IPS-15b (cell line): ENCODE data around the gene UGT1A9.
"Not testable (repeated sequence)": the region's sequence is repeated elsewhere in the genome, so short reads cannot be mapped to it uniquely, and the experiment has no call there.

Experiments
- H3K27me3 ChIP-seq: one replicate; pipeline ENCODE4 v1.6.1; 2013; ENCODE audit warnings: low read length; ENCODE audit not compliant: control insufficient read depth, insufficient read depth
- H3K36me3 ChIP-seq: one replicate; pipeline ENCODE4 v1.6.1; 2013; ENCODE audit warnings: low read length; ENCODE audit not compliant: control insufficient read depth, insufficient read depth
- H3K4me1 ChIP-seq: one replicate; pipeline ENCODE4 v1.6.1; 2013; ENCODE audit warnings: mild to moderate bottlenecking, low read length; ENCODE audit not compliant: control insufficient read depth, insufficient read depth
- H3K4me3 ChIP-seq: one replicate; pipeline ENCODE4 v1.5.1; 2013; ENCODE audit warnings: low read depth, low read length
- H3K9ac ChIP-seq: one replicate; pipeline ENCODE4 v1.6.1; 2013; ENCODE audit warnings: low read depth, mild to moderate bottlenecking, low read length
- H3K9me3 ChIP-seq: one replicate; pipeline ENCODE4 v1.6.1; 2013; ENCODE audit warnings: mild to moderate bottlenecking, low read length; ENCODE audit not compliant: control insufficient read depth, insufficient read depth

Gene UGT1A9

DNA sequence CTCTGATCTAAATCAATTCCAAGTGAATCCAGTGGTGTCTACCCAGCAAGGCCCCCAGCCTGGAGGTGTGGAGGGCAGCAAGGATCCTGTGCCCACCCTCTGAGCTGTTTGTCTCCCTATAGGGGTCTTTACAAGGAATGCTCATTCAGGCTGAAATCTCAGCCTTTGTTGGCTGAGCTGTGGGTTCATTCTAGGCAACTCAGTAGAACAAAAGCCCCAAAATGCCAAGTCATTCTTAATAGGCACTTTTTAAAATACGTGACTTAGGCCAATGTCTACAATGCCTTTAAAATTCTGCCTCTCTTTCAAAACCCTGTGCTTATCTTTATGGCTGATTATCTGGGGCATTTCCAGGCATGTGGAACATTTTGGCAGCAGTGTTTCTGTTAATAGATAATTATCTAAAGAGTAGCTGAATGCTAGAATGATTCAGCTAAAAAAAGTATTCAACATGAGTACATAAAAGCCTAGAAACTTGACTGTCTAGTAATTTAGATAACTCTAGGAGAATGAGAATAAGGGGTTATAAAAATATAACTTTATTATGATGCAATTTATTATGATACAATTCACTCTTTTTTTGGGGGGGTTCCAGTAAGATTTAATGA, 28.4 kb downstream of the UGT1A9 start:
- H3K9me3 ChIP-seq = no peaks in the 10 kb centered on the region
- H3K4me1 ChIP-seq = peaks cover 5% of the 10 kb centered on the region
- H3K9ac ChIP-seq = no peak overlapping the region
- H3K4me3 ChIP-seq = no peak overlapping the region
- no peaks in the 10 kb centered on the region for H3K36me3 ChIP-seq
- no peaks in the 10 kb centered on the region for H3K27me3 ChIP-seq

DNA sequence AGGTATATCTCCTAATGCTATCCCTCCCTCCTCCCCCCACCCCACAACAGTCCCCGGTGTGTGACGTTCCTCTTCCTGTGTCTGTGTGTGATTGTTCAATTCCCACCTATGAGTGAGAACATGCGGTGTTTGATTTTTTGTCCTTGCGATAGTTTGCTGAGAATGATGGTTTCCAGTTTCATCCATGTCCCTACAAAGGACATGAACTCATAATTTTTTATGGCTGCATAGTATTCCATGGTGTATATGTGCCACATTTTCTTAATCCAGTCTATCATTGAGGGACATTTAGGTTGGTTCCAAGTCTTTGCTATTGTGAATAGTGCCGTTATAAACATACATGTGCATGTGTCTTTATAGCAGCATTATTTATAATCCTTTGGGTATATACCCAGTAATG, 29.1 kb downstream of the UGT1A9 start:
- H3K4me1 ChIP-seq, H3K4me3 ChIP-seq, H3K27me3 ChIP-seq, H3K9me3 ChIP-seq, H3K36me3 ChIP-seq, H3K9ac ChIP-seq: not testable (repeated sequence)

DNA sequence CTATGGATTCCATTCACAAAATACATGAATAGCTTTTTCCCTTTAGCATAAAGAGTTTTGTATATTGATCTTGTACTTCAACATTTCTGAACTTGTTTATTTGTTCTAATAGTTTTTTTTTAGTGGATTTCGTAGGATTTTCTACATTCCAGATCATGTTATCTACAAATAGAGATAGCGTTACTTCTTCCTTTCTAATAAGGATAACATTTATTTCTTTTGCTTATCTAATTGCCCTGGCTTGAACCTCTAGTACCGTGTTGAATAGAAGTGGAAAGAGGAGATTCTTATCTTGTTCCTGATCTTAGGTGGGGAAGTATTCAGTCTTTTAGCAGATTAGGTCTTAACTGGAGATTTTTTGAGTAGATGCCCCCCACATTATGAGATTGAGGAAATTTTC, 30.5 kb downstream of the UGT1A9 start:
- Histone ChIP-seq H3K4me1 (peaks cover 5% of the 10 kb centered on the region), H3K27me3 (no peaks in the 10 kb centered on the region), H3K36me3 (no peaks in the 10 kb centered on the region), H3K9me3 (no peaks in the 10 kb centered on the region), H3K9ac (no peak overlapping the region), H3K4me3 (no peak overlapping the region)

DNA sequence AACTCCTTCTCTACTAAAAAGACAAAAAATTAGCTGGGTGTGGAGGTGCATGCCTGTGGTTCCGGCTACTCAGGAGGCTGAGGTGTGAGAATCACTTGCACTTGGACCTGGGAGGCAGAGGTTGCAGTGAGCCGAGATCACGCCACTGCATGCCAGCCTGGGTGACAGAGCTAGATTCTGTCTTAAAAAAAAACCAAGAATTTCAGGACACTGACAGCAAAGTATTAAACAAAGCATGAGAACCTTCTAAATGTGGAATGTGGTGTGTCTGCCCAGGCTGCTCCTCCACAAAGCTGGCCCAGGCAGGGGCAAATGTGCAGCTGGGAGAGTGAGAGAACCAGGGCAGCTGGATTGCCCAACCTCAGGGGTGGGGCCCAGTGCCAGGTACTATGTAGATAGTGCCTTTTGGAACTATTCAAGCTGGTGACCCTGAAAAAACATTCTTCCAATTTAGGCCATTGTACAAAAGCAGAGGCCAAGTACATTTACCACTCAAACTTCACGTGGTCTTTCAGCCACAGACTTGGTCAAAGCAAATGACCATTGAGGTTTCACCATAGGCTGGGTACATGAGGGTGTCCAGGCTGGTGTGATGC, 34.3 kb downstream of the UGT1A9 start:
- H3K9me3 ChIP-seq = no peaks in the 10 kb centered on the region
- no peak overlapping the region for H3K9ac ChIP-seq
- no peak overlapping the region for H3K4me3 ChIP-seq
- H3K27me3 ChIP-seq = no peaks in the 10 kb centered on the region
- H3K36me3 ChIP-seq = no peaks in the 10 kb centered on the region
- H3K4me1 ChIP-seq = no peaks in the 10 kb centered on the region

DNA sequence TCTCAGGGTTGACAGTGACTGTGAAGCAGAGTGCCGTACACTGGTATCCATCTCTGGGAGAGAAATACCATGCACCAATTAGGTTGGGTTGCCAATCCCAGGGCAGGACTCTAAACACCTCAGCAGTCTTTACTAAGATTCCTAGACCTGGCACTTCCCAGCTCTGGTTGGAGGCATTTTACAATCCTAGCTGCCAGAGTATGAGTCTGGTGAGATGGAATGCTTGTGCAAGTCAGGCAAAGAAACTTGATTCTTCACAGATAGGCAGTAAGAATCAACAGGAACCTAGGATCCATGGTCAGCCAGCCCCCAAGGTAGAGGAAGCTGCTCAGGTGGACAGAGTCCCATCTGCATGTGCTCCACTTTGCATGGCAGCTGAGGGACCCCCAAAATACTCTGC, 35.0 kb downstream of the UGT1A9 start:
- Histone ChIP-seq H3K36me3 (no peaks in the 10 kb centered on the region), H3K4me3 (no peak overlapping the region), H3K9me3 (no peaks in the 10 kb centered on the region), H3K27me3 (no peaks in the 10 kb centered on the region), H3K4me1 (no peaks in the 10 kb centered on the region), H3K9ac (no peak overlapping the region)

DNA sequence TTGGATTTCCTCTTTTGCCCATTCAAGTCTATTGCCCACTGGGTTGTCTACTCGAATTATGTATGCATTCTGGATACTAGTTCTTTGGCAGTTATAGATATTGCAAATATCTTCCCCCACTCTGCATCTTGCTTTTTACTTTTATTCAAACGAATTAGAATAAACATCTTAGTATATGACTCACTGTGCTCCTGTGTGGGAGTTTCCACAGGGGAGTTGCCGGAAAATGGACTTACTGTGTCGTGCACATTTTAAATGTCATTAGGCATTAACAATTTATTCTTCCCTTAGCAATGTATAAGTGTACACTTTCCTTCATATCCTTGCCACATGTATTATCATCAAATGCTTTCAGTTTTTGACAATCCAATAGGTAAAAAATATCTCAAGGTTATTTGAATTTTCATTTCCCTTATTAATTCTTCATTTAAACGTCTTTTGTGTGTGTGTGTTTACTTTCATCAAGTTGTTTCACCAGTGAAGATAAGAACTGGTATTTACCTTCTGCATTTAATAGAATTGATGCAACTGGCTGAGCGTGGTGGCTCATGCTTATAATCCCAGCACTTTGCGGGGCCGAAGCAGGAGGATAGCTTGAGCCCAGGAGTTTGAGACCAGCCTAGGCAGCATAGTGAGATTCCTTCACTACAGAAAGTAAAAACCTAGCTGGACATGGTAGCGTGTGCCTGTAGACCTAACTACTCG, 36.4 kb downstream of the UGT1A9 start:
- H3K9ac ChIP-seq = no peak overlapping the region

DNA sequence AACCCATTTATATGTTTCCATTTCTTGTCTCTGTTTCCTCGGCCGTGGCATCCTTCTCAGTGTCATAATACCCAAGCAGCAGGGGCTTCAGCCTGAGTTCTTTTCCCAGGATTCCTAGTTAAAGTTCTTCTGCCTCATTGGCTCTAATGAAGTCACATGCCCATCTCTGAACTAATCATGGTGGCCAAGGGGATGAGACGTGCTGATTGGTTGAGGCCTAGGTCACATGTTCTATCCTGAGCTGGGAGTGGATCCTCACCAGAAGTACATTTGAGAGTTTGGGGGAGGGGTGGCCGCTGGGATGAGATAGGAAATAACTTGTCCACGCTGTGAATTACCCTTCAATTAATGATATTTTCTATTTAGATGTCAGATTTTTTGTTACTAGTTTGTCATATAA, 37.2 kb downstream of the UGT1A9 start:
- H3K9ac ChIP-seq = no peak overlapping the region
- H3K36me3 ChIP-seq = no peaks in the 10 kb centered on the region
- no peaks in the 10 kb centered on the region for H3K4me1 ChIP-seq
- H3K9me3 ChIP-seq = no peaks in the 10 kb centered on the region
- no peak overlapping the region for H3K4me3 ChIP-seq
- H3K27me3 ChIP-seq = no peaks in the 10 kb centered on the region

More for the DNA sequence above, 36.4 kb downstream of the UGT1A9 start:
- Histone ChIP-seq H3K27me3 (no peaks in the 10 kb centered on the region), H3K4me1 (no peaks in the 10 kb centered on the region), H3K36me3 (no peaks in the 10 kb centered on the region), H3K9me3 (no peaks in the 10 kb centered on the region), H3K4me3 (no peak overlapping the region)

DNA sequence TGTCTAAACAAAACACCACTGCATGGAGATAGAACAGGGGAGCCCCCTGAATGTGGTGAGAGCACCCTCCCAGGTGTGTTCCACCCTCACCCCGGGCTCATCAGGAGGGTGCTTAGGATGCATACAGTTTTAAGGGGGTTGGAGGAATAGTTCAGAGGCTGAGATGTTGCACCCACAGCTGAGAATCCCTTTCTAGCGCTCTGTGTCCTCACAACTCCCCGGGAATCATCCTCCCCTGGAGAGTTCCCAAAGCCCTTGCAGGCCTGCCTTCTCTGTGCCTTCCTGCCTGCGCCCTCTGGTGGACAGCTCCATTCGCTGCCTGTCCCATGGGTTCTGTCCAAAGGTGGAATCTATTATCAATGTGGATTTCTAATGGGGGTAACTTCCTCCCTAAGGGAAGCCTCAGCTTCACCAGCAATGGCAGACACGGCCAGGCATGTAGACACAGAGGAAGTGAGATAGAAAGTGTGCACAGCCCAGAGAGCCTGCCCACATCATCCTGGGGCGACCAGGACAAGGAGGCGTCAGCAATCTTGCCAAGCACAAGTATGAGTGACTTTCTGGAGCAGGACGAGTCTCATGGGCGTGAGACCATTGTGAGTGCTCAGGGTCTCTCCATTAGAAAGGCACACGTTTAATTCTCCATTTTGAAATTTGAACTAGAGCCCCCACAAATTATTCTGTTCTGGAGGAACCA, 39.8 kb downstream of the UGT1A9 start:
- Histone ChIP-seq H3K4me3 (no peak overlapping the region), H3K27me3 (no peaks in the 10 kb centered on the region), H3K4me1 (no peaks in the 10 kb centered on the region), H3K9me3 (no peaks in the 10 kb centered on the region), H3K36me3 (no peaks in the 10 kb centered on the region), H3K9ac (no peak overlapping the region)

DNA sequence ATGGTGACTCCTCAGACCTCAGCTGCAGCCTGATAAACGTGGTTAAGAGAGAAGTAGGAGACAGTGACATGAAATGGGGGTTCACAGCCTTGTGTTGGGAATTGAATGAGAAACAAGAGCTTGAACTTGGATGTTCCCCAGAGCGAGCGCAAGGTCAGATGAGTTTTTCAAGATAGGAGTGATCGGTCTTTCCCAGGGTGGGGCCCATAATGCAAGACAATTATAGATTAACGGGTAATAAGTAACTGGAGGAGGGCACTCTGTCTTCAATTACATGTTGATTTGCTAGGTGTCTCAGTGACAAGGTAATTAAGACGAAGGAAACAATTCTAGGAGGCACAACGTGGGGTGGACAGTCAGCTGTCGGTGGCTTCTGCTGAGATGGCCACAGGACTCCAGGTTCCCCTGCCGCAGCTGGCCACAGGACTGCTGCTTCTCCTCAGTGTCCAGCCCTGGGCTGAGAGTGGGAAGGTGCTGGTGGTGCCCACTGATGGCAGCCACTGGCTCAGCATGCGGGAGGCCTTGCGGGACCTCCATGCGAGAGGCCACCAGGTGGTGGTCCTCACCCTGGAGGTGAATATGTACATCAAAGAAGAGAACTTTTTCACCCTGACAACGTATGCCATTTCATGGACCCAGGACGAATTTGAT, 41.0 kb downstream of the UGT1A9 start, which contains the start of gene UGT1A5:
Gene UGT1A5 (plus strand): TSS at position 297 of the 651 bp plus-strand sequence. CDS start 85 bp downstream, at position 382.
- no peak within 1 kb of the TSS for H3K4me3 ChIP-seq
- no peak within 1 kb of the TSS for H3K9ac ChIP-seq
- no peaks in the 10 kb centered on the region for H3K4me1 ChIP-seq
- H3K27me3 ChIP-seq = no peaks in the 10 kb centered on the region
- no peaks in the 10 kb centered on the region for H3K36me3 ChIP-seq
- no peaks in the 10 kb centered on the region for H3K9me3 ChIP-seq

DNA sequence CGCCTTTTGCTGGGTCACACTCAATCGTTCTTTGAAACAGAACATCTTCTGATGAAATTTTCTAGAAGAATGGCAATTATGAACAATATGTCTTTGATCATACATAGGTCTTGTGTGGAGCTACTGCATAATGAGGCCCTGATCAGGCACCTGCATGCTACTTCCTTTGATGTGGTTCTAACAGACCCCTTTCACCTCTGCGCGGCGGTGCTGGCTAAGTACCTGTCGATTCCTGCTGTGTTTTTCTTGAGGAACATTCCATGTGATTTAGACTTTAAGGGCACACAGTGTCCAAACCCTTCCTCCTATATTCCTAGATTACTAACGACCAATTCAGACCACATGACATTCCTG, 41.5 kb downstream of the UGT1A9 start:
- Histone ChIP-seq H3K4me1 (no peaks in the 10 kb centered on the region), H3K27me3 (no peaks in the 10 kb centered on the region), H3K9me3 (no peaks in the 10 kb centered on the region), H3K4me3 (no peak overlapping the region), H3K9ac (no peak overlapping the region), H3K36me3 (no peaks in the 10 kb centered on the region)

DNA sequence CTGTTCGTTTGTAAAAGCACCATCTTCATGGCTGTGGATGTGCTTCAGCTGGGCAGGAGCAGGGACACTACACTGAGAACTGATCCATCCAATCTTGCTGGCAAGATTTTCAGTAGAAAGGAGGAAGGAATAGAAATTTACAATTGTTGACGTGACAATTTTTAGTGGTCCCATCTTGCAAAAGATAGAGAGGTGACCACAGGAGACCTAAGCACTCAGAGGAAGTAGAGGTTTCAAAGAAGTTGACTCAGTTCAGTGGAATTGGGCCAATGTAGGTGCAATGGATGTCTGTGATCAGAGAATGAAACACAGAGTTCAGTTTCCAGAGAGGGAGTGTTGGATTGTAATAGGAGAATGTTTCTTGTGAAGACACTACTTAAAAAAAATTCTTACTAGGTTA, 42.4 kb downstream of the UGT1A9 start:
- Histone ChIP-seq H3K9ac (no peak overlapping the region), H3K9me3 (no peaks in the 10 kb centered on the region), H3K4me3 (no peak overlapping the region), H3K36me3 (no peaks in the 10 kb centered on the region), H3K4me1 (no peaks in the 10 kb centered on the region), H3K27me3 (no peaks in the 10 kb centered on the region)
